ENCODE measurements around the gene HIVEP3.

HIVEP3 gene

GRCh38 chr1:41936107-41936506, 17.4 kb upstream of the HIVEP3 start:
- H2AFZ ChIP-seq (ENCODE audit: low read length), result no peak overlapping the region
- H2BK120ac ChIP-seq (ENCODE audit: low read depth, low read length), result no peak overlapping the region
- H3K4me2 ChIP-seq (ENCODE audit: insufficient read depth, low read length, poor library complexity, severe bottlenecking), result no peak overlapping the region
- no peak overlapping the region for H3K23ac ChIP-seq (ENCODE audit: low read depth, low read length, poor library complexity)
- H3K4ac ChIP-seq (ENCODE audit: low read length), result no peak overlapping the region
- no peak overlapping the region for H2BK12ac ChIP-seq (ENCODE audit: low read length)
- H3K36me3 ChIP-seq (replicated peaks in 1 of 2; ENCODE audit: control insufficient read depth in 2 of 2, insufficient read depth in 2 of 2, low read length in 2 of 2), result no peaks in the 10 kb centered on the region
- no peak for DNase-seq (ENCODE audit: low spot score)
- peaks cover 3% of the 10 kb centered on the region for H3K79me1 ChIP-seq (ENCODE audit: low read depth, low read length)
- no CpG with 5 or more reads among the region's 2 CpGs for WGBS, 2 donors (ENCODE audit: extremely low coverage in 2 of 2, insufficient read length in 2 of 2, insufficient replicate concordance in 1 of 2)
- H3K9ac ChIP-seq (ENCODE audit: low read depth, low read length, poor library complexity), result no peak overlapping the region
- no peak overlapping the region for H4K8ac ChIP-seq (ENCODE audit: low read depth, low read length)
- no peaks in the 10 kb centered on the region for H3K9me3 ChIP-seq (replicated peaks in 1 of 2; ENCODE audit: control insufficient read depth in 2 of 2, insufficient read depth in 1 of 2, low read depth in 1 of 2, low read length in 2 of 2)
- no peak overlapping the region for H3K14ac ChIP-seq (ENCODE audit: low read length)
- H3K18ac ChIP-seq (ENCODE audit: low read length), result no peak overlapping the region
- H3K4me3 ChIP-seq (ENCODE audit: low read length in 2 of 2), result no peak overlapping the region
- no peak overlapping the region for H2BK5ac ChIP-seq (ENCODE audit: low read length)
- H3K27me3 ChIP-seq (ENCODE audit: control insufficient read depth in 3 of 3, insufficient read depth in 3 of 3, low read depth in 1 of 3, low read length in 3 of 3), result no peaks in the 10 kb centered on the region
- no peak overlapping the region for H2BK15ac ChIP-seq (ENCODE audit: low read length)
- H3K27ac ChIP-seq (replicated peaks; ENCODE audit: low read length), result no peak overlapping the region
- H2AK5ac ChIP-seq (ENCODE audit: low read depth, low read length), result no peak overlapping the region
- H3K4me1 ChIP-seq (ENCODE audit: control insufficient read depth in 2 of 2, insufficient read depth in 1 of 2, low read depth in 1 of 2, low read length in 2 of 2), result peaks cover 0 to 3% of the 10 kb centered on the region in 2 donors
- no peak overlapping the region for H4K91ac ChIP-seq (ENCODE audit: low read depth, low read length, poor library complexity)

GRCh38 chr1:41935226-41935625, 16.5 kb upstream of the HIVEP3 start:
- no peak overlapping the region for H3K4ac ChIP-seq (ENCODE audit: low read length)
- H2AFZ ChIP-seq (ENCODE audit: low read length), result no peak overlapping the region
- no peak overlapping the region for H3K14ac ChIP-seq (ENCODE audit: low read length)
- H3K23ac ChIP-seq (ENCODE audit: low read depth, low read length, poor library complexity), result no peak overlapping the region
- no peaks in the 10 kb centered on the region for H3K79me1 ChIP-seq (ENCODE audit: low read depth, low read length)
- H3K27me3 ChIP-seq (ENCODE audit: control insufficient read depth in 3 of 3, insufficient read depth in 3 of 3, low read depth in 1 of 3, low read length in 3 of 3), result no peaks in the 10 kb centered on the region
- H4K91ac ChIP-seq (ENCODE audit: low read depth, low read length, poor library complexity), result no peak overlapping the region
- no peak overlapping the region for H3K4me3 ChIP-seq (ENCODE audit: low read length in 2 of 2)
- no peak overlapping the region for H3K18ac ChIP-seq (ENCODE audit: low read length)
- H3K9ac ChIP-seq (ENCODE audit: low read depth, low read length, poor library complexity), result no peak overlapping the region
- no CpG with 5 or more reads among the region's 1 CpG for WGBS, 2 donors (ENCODE audit: extremely low coverage in 2 of 2, insufficient read length in 2 of 2, insufficient replicate concordance in 1 of 2)
- H2AK5ac ChIP-seq (ENCODE audit: low read depth, low read length), result no peak overlapping the region
- no peaks in the 10 kb centered on the region for H3K9me3 ChIP-seq (replicated peaks in 1 of 2; ENCODE audit: control insufficient read depth in 2 of 2, insufficient read depth in 1 of 2, low read depth in 1 of 2, low read length in 2 of 2)
- H2BK15ac ChIP-seq (ENCODE audit: low read length), result no peak overlapping the region
- no peak overlapping the region for H2BK5ac ChIP-seq (ENCODE audit: low read length)
- peaks cover 0 to 3% of the 10 kb centered on the region in 2 donors for H3K4me1 ChIP-seq (ENCODE audit: control insufficient read depth in 2 of 2, insufficient read depth in 1 of 2, low read depth in 1 of 2, low read length in 2 of 2)
- no peak for DNase-seq (ENCODE audit: low spot score)
- no peak overlapping the region for H2BK120ac ChIP-seq (ENCODE audit: low read depth, low read length)
- no peak overlapping the region for H3K27ac ChIP-seq (replicated peaks; ENCODE audit: low read length)
- no peak overlapping the region for H3K4me2 ChIP-seq (ENCODE audit: insufficient read depth, low read length, poor library complexity, severe bottlenecking)
- no peak overlapping the region for H4K8ac ChIP-seq (ENCODE audit: low read depth, low read length)
- no peaks in the 10 kb centered on the region for H3K36me3 ChIP-seq (replicated peaks in 1 of 2; ENCODE audit: control insufficient read depth in 2 of 2, insufficient read depth in 2 of 2, low read length in 2 of 2)
- no peak overlapping the region for H2BK12ac ChIP-seq (ENCODE audit: low read length)

DNA sequence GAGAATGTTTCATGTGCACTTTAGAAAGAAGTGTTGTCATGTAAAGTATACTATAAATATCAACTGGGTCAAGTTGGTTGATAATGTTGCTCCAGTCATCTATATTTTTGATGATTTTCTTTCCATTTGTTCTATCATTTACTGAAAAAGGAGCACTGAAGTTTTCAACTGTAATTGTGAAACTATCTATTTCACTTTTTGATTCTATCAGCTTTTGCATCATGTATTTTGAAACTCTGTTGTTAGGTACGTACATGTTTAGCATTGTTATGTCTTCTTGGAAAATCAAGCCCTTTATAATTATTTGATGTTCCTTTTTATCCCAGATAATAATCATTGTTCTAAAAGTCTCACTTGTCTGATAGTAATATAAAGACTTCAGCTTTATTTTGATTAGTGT, 14.4 kb upstream of the HIVEP3 start:
- Histone ChIP-seq H4K8ac (ENCODE audit: low read depth, low read length) (no peak overlapping the region), H3K9ac (ENCODE audit: low read depth, low read length, poor library complexity) (no peak overlapping the region), H2AK5ac (ENCODE audit: low read depth, low read length) (no peak overlapping the region), H2AFZ (ENCODE audit: low read length) (no peak overlapping the region), H4K91ac (ENCODE audit: low read depth, low read length, poor library complexity) (no peak overlapping the region), H3K27ac (replicated peaks; ENCODE audit: low read length) (no peak overlapping the region), H3K27me3 (ENCODE audit: control insufficient read depth in 3 of 3, insufficient read depth in 3 of 3, low read depth in 1 of 3, low read length in 3 of 3) (no peaks in the 10 kb centered on the region), H3K4me1 (ENCODE audit: control insufficient read depth in 2 of 2, insufficient read depth in 1 of 2, low read depth in 1 of 2, low read length in 2 of 2) (peaks cover 0 to 3% of the 10 kb centered on the region in 2 donors), H3K18ac (ENCODE audit: low read length) (no peak overlapping the region), H3K4me3 (ENCODE audit: low read length in 2 of 2) (no peak overlapping the region), H3K9me3 (replicated peaks in 1 of 2; ENCODE audit: control insufficient read depth in 2 of 2, insufficient read depth in 1 of 2, low read depth in 1 of 2, low read length in 2 of 2) (no peaks in the 10 kb centered on the region), H2BK5ac (ENCODE audit: low read length) (no peak overlapping the region), H2BK12ac (ENCODE audit: low read length) (no peak overlapping the region), H2BK120ac (ENCODE audit: low read depth, low read length) (no peak overlapping the region), H3K4ac (ENCODE audit: low read length) (no peak overlapping the region), H3K36me3 (replicated peaks in 1 of 2; ENCODE audit: control insufficient read depth in 2 of 2, insufficient read depth in 2 of 2, low read length in 2 of 2) (no peaks in the 10 kb centered on the region), H3K23ac (ENCODE audit: low read depth, low read length, poor library complexity) (no peak overlapping the region), H3K14ac (ENCODE audit: low read length) (no peak overlapping the region), H2BK15ac (ENCODE audit: low read length) (no peak overlapping the region), H3K4me2 (ENCODE audit: insufficient read depth, low read length, poor library complexity, severe bottlenecking) (no peak overlapping the region), H3K79me1 (ENCODE audit: low read depth, low read length) (no peaks in the 10 kb centered on the region)
- WGBS, 2 donors (ENCODE audit: extremely low coverage in 2 of 2, insufficient read length in 2 of 2, insufficient replicate concordance in 1 of 2), result no CpG with 5 or more reads among the region's 1 CpG
- no peak for DNase-seq (ENCODE audit: low spot score)

DNA sequence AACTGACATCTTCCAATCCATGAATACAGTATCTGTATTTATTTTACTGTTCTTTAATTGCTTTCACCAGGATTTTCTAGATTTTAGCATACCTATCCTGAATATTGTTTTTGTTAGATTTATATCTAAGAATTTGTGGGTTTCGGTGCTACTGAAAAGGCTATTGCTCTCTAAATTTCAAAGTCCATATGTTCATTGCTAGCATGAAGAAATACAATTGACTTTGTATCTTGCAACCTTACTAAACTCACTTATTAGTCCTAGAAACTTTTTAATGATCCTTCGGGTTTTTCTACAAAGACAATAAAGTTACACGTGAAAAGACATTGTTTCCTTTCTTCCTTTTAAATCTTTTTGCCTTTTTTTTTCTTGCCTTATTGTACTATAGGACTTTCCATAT, 12.9 kb upstream of the HIVEP3 start:
- no peak overlapping the region for H3K18ac ChIP-seq (ENCODE audit: low read length)
- no peak overlapping the region for H3K4me2 ChIP-seq (ENCODE audit: insufficient read depth, low read length, poor library complexity, severe bottlenecking)
- H3K27ac ChIP-seq (replicated peaks; ENCODE audit: low read length), result no peak overlapping the region
- peaks cover 0 to 3% of the 10 kb centered on the region in 2 donors for H3K4me1 ChIP-seq (ENCODE audit: control insufficient read depth in 2 of 2, insufficient read depth in 1 of 2, low read depth in 1 of 2, low read length in 2 of 2)
- H2BK5ac ChIP-seq (ENCODE audit: low read length), result no peak overlapping the region
- H3K36me3 ChIP-seq (replicated peaks in 1 of 2; ENCODE audit: control insufficient read depth in 2 of 2, insufficient read depth in 2 of 2, low read length in 2 of 2), result no peaks in the 10 kb centered on the region
- no peak overlapping the region for H3K4me3 ChIP-seq (ENCODE audit: low read length in 2 of 2)
- H3K23ac ChIP-seq (ENCODE audit: low read depth, low read length, poor library complexity), result no peak overlapping the region
- no peaks in the 10 kb centered on the region for H3K9me3 ChIP-seq (replicated peaks in 1 of 2; ENCODE audit: control insufficient read depth in 2 of 2, insufficient read depth in 1 of 2, low read depth in 1 of 2, low read length in 2 of 2)
- H3K14ac ChIP-seq (ENCODE audit: low read length), result no peak overlapping the region
- no peak overlapping the region for H3K4ac ChIP-seq (ENCODE audit: low read length)
- no CpG with 5 or more reads among the region's 3 CpGs for WGBS, 2 donors (ENCODE audit: extremely low coverage in 2 of 2, insufficient read length in 2 of 2, insufficient replicate concordance in 1 of 2)
- H2BK15ac ChIP-seq (ENCODE audit: low read length), result no peak overlapping the region
- H2AFZ ChIP-seq (ENCODE audit: low read length), result no peak overlapping the region
- no peak overlapping the region for H2BK12ac ChIP-seq (ENCODE audit: low read length)
- DNase-seq (ENCODE audit: low spot score), result no peak
- H4K8ac ChIP-seq (ENCODE audit: low read depth, low read length), result no peak overlapping the region
- no peaks in the 10 kb centered on the region for H3K79me1 ChIP-seq (ENCODE audit: low read depth, low read length)
- H2AK5ac ChIP-seq (ENCODE audit: low read depth, low read length), result no peak overlapping the region
- H3K9ac ChIP-seq (ENCODE audit: low read depth, low read length, poor library complexity), result no peak overlapping the region
- H3K27me3 ChIP-seq (ENCODE audit: control insufficient read depth in 3 of 3, insufficient read depth in 3 of 3, low read depth in 1 of 3, low read length in 3 of 3), result no peaks in the 10 kb centered on the region
- no peak overlapping the region for H4K91ac ChIP-seq (ENCODE audit: low read depth, low read length, poor library complexity)
- no peak overlapping the region for H2BK120ac ChIP-seq (ENCODE audit: low read depth, low read length)
